Activated T-helper 17 cell treated with anti-CD3 and anti-CD28 coated beads, Interleukin-2, amount 50 U/mL, for 72 hours (primary cell): ENCODE data around the gene OXCT2. TPM values are rescaled to one million over a fixed set of nuclear protein-coding genes. Genes with fewer than 3 reads are reported as not detected.
"Not testable (repeated sequence)": the region's sequence is repeated elsewhere in the genome, so short reads cannot be mapped to it uniquely, and the experiment has no call there.

Experiments used
- ATAC-seq: fragments of 150-1000 bp; cut with Tn5 transposase; replicated peaks from 2 replicates; pipeline ENCODE4 v1.10.0; 2021; ENCODE audit warnings: mild to moderate bottlenecking, moderate library complexity
- H3K27ac Mint-ChIP-seq: one replicate; pipeline ENCODE4 v1.8.0; 2022; ENCODE audit warnings: mixed read lengths
- H3K27me3 Mint-ChIP-seq: one replicate; pipeline ENCODE4 v1.8.0; 2022; ENCODE audit warnings: mixed read lengths
- H3K36me3 Mint-ChIP-seq: one replicate; pipeline ENCODE4 v1.8.0; 2022; ENCODE audit warnings: low read depth, mild to moderate bottlenecking, mixed read lengths
- H3K4me1 Mint-ChIP-seq: one replicate; pipeline ENCODE4 v1.8.0; 2022; ENCODE audit warnings: mixed read lengths
- H3K4me3 Mint-ChIP-seq: one replicate; pipeline ENCODE4 v1.8.0; 2022; ENCODE audit warnings: mild to moderate bottlenecking, mixed read lengths
- H3K9me3 Mint-ChIP-seq: one replicate; pipeline ENCODE4 v1.8.0; 2022; ENCODE audit warnings: mixed read lengths
- total RNA-seq, 2 donors: library from RNA; stranded (reverse); gene quantifications; one replicate each; pipeline ENCODE4 v1.2.3, GENCODE V29; 2022

OXCT2 gene
- 1 to 10 TPM in 1 of 2 donors, under 1 TPM in 1; 0.69 to 1.1 TPM for total RNA-seq

- not testable (repeated sequence) for H3K27me3 Mint-ChIP-seq, H3K9me3 Mint-ChIP-seq, H3K4me1 Mint-ChIP-seq, H3K27ac Mint-ChIP-seq, H3K36me3 Mint-ChIP-seq
- peak within 1 kb of the TSS; percentile 52 for H3K4me3 Mint-ChIP-seq
- ATAC-seq: peak; percentile 54
These were observed at the start of gene OXCT2 for GRCh38 chr1:39771022-39771532. Gene OXCT2, minus strand, starts transcription at chr1:39771348. Its CDS starts 93 bp downstream, at chr1:39771255.

GRCh38 chr1:39819091-39819812 lies 48.1 kb upstream of the OXCT2 start:
- Mint-ChIP-seq H3K27me3 (peaks cover 7% of the 10 kb centered on the region), H3K9me3 (no peaks in the 10 kb centered on the region), H3K27ac (no peak overlapping the region), H3K4me3 (no peak overlapping the region), H3K36me3 (no peaks in the 10 kb centered on the region), H3K4me1 (peaks cover 10% of the 10 kb centered on the region)
- no peak for ATAC-seq

- H3K4me1 Mint-ChIP-seq: peaks cover 10% of the 10 kb centered on the region
- no peaks in the 10 kb centered on the region for H3K36me3 Mint-ChIP-seq
- no peak for ATAC-seq
- H3K9me3 Mint-ChIP-seq: no peaks in the 10 kb centered on the region
- peaks cover 7% of the 10 kb centered on the region for H3K27me3 Mint-ChIP-seq
- H3K4me3 Mint-ChIP-seq: no peak overlapping the region
- no peak overlapping the region for H3K27ac Mint-ChIP-seq
These were observed 47.3 kb upstream of the OXCT2 start for GRCh38 chr1:39818482-39818881.

- H3K9me3 Mint-ChIP-seq, H3K36me3 Mint-ChIP-seq: not testable (repeated sequence)
- ATAC-seq: peak; percentile 91
- Mint-ChIP-seq H3K27ac (peak overlapping the region; percentile 62), H3K4me1 (peaks cover 10% of the 10 kb centered on the region), H3K4me3 (peak overlapping the region; percentile 71), H3K27me3 (peaks cover 12% of the 10 kb centered on the region)
These were observed 46.2 kb upstream of the OXCT2 start for GRCh38 chr1:39817091-39817932.

GRCh38 chr1:39816415-39817090 lies 45.4 kb upstream of the OXCT2 start:
- Mint-ChIP-seq H3K4me3 (peak overlapping the region; percentile 71), H3K27ac (peak overlapping the region; percentile 62)

GRCh38 chr1:39812913-39813312 lies 41.8 kb upstream of the OXCT2 start:
- H3K36me3 Mint-ChIP-seq: no peaks in the 10 kb centered on the region
- peaks cover 8% of the 10 kb centered on the region for H3K27me3 Mint-ChIP-seq
- H3K27ac Mint-ChIP-seq: no peak overlapping the region
- peaks cover 10% of the 10 kb centered on the region for H3K4me1 Mint-ChIP-seq
- no peak for ATAC-seq
- no peak overlapping the region for H3K4me3 Mint-ChIP-seq
- H3K9me3 Mint-ChIP-seq: no peaks in the 10 kb centered on the region

More at GRCh38 chr1:39816415-39817090, 45.4 kb upstream of the OXCT2 start:
- H3K36me3 Mint-ChIP-seq: no peaks in the 10 kb centered on the region
- no peaks in the 10 kb centered on the region for H3K9me3 Mint-ChIP-seq
- H3K4me1 Mint-ChIP-seq: peaks cover 10% of the 10 kb centered on the region
- peaks cover 12% of the 10 kb centered on the region for H3K27me3 Mint-ChIP-seq
- ATAC-seq: peak; percentile 70

GRCh38 chr1:39808784-39809517 lies 37.8 kb upstream of the OXCT2 start:
- Mint-ChIP-seq H3K4me3 (no peak overlapping the region), H3K27ac (no peak overlapping the region), H3K4me1 (no peaks in the 10 kb centered on the region), H3K9me3 (no peaks in the 10 kb centered on the region), H3K27me3 (peaks cover 5% of the 10 kb centered on the region), H3K36me3 (no peaks in the 10 kb centered on the region)
- ATAC-seq: no peak

- no peak for ATAC-seq
These were observed 34.2 kb upstream of the OXCT2 start for GRCh38 chr1:39805385-39805784.

GRCh38 chr1:39802496-39803260 lies 31.5 kb upstream of the OXCT2 start:
- H3K4me1 Mint-ChIP-seq: no peaks in the 10 kb centered on the region
- no peaks in the 10 kb centered on the region for H3K27me3 Mint-ChIP-seq
- H3K4me3 Mint-ChIP-seq: no peak overlapping the region
- no peaks in the 10 kb centered on the region for H3K9me3 Mint-ChIP-seq
- no peak overlapping the region for H3K27ac Mint-ChIP-seq
- ATAC-seq: no peak
- no peaks in the 10 kb centered on the region for H3K36me3 Mint-ChIP-seq

More at GRCh38 chr1:39805385-39805784, 34.2 kb upstream of the OXCT2 start:
- Mint-ChIP-seq H3K4me3 (no peak overlapping the region), H3K36me3 (no peaks in the 10 kb centered on the region), H3K27me3 (no peaks in the 10 kb centered on the region), H3K9me3 (no peaks in the 10 kb centered on the region), H3K27ac (no peak overlapping the region), H3K4me1 (no peaks in the 10 kb centered on the region)

- Mint-ChIP-seq H3K9me3 (no peaks in the 10 kb centered on the region), H3K4me1 (no peaks in the 10 kb centered on the region), H3K27me3 (no peaks in the 10 kb centered on the region), H3K27ac (no peak overlapping the region), H3K36me3 (no peaks in the 10 kb centered on the region), H3K4me3 (no peak overlapping the region)
- no peak for ATAC-seq
These were observed 29.3 kb upstream of the OXCT2 start for GRCh38 chr1:39800471-39800835.

GRCh38 chr1:39799770-39800470 lies 28.8 kb upstream of the OXCT2 start:
- no peak overlapping the region for H3K27ac Mint-ChIP-seq
- H3K9me3 Mint-ChIP-seq: no peaks in the 10 kb centered on the region
- ATAC-seq: peak; percentile 75
- H3K36me3 Mint-ChIP-seq: no peaks in the 10 kb centered on the region
- H3K4me1 Mint-ChIP-seq: no peaks in the 10 kb centered on the region
- no peak overlapping the region for H3K4me3 Mint-ChIP-seq
- H3K27me3 Mint-ChIP-seq: no peaks in the 10 kb centered on the region

GRCh38 chr1:39798859-39799769 lies 28.0 kb upstream of the OXCT2 start:
- not testable (repeated sequence) for H3K4me3 Mint-ChIP-seq, H3K27me3 Mint-ChIP-seq, H3K9me3 Mint-ChIP-seq, H3K27ac Mint-ChIP-seq, H3K4me1 Mint-ChIP-seq, H3K36me3 Mint-ChIP-seq
- ATAC-seq: peak; percentile 70
